ENCODE measurements around the gene CLEC18B.
A peak's percentile ranks its signal among the peaks of the same experiment; 100 is the strongest.
"Not testable (repeated sequence)": the region's sequence is repeated elsewhere in the genome, so short reads cannot be mapped to it uniquely, and the experiment has no call there.

The CLEC18B gene

GRCh38 chr16:74406600-74407361 lies 14.5 kb downstream of the CLEC18B start:
- not testable (repeated sequence) for DNase-seq (ENCODE audit: low spot score)

DNA sequence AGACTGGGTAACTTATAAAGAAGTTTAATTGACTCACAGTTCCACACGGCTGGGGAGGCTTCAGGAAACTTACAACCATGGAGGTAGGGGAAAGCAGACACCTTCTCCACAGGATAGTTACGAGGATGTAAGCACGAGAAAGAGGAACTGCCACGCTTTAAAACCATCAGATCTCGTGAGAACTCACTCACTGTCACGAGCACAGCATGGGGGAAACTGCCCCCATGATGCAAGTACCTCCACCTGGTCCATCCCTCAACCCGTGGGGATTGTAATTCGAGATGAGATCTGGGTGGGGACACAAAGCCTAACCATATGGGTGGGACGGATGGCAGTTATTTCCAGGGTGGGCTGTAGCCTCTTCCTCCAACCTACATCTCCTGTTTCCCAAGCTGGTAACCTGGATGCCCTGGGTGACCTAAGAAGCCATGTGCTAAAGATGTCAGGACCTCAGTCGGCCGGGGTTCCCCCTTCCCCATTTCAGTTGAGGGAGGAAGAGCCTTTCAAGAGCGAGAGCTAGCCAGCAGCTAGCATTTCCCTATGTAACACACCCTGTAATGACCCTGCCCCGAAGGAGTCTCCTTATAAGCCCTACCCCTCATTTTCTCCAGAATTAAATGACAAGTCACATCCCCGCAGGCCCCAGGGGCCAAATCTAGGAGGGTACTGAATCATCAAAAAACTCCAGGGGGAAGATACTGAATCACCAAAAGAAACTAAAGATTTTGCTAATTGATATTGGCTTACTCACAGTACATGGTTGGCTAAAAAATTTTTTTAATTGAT lies 16.9 kb downstream of the CLEC18B start:
- DNase-seq (ENCODE audit: low spot score) = not testable (repeated sequence)

- peak; percentile 37 for DNase-seq (ENCODE audit: low spot score)
Observed at GRCh38 chr16:74400238-74400637, 21.0 kb downstream of the CLEC18B start.

GRCh38 chr16:74398212-74398895 lies 22.9 kb downstream of the CLEC18B start:
- peak; percentile 68 for DNase-seq (ENCODE audit: low spot score)

GRCh38 chr16:74396521-74397017 lies 24.7 kb downstream of the CLEC18B start:
- peak; percentile 63 for DNase-seq (ENCODE audit: low spot score)

GRCh38 chr16:74394604-74395003 lies 26.7 kb downstream of the CLEC18B start:
- not testable (repeated sequence) for DNase-seq (ENCODE audit: low spot score)

DNA sequence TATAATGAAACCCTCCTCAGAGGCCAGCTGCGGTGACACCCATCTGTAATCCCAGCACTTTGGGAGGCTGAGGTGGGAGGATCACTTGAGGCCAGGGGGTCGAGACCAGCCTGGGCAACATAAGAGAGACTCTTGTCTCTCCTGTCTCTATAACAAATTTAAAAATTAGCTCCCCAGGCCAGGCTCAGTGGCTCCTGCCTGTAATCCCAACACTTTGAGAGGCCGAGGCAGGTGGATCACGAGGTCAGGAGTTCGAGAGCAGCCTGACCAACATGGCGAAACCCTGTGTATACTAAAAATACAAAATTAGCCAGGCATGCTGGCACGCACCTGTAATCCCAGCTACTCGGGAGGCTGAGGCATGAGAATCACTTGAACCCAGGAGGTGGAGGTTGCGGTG lies 27.1 kb downstream of the CLEC18B start:
- not testable (repeated sequence) for DNase-seq (ENCODE audit: low spot score)

DNA sequence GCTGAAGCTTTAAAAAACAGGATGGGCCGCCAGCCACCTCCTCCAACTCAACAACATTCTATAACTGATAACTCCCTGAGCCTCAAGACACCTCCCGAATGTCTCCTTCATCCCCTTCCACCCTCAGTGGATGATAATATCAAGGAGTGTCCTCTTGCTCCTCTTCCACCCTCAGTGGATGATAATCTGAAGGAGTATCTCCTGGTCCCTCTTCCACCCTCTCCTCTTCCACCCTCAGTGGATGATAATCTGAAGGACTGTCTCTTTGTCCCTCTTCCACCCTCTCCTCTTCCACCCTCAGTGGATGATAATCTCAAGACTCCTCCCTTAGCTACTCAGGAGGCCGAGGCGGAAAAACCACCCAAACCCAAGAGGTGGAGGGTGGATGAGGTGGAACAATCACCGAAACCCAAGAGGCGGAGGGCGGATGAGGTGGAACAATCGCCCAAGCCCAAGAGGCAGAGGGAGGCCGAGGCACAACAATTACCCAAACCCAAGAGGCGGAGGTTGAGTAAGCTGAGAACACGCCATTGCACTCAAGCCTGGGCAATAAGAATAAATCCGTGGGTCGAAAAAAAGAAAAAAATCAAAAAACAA lies 29.7 kb downstream of the CLEC18B start:
- DNase-seq (ENCODE audit: low spot score) = not testable (repeated sequence)

- DNase-seq (ENCODE audit: low spot score) = not testable (repeated sequence)
Observed at GRCh38 chr16:74382339-74383034, 38.8 kb downstream of the CLEC18B start.

DNA sequence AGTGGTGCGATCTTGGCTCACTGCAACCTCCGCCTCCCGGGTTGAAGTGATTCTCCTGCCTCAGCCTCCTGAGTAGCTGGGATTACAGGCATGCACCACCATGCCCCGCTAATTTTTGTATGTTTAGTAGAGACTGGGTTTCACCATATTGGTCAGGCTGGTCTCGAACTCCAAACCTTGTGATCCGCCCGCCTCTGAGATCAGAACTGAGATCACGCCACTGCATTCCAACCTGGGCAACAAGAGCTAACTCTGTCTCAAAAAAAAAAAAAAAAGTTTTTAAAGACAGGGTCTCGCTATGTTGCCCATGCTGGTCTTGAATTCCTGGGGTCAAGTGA lies 47.5 kb downstream of the CLEC18B start:
- DNase-seq (ENCODE audit: low spot score) = not testable (repeated sequence)

- no peak for DNase-seq (ENCODE audit: low spot score)
Observed at GRCh38 chr16:74372953-74373846, 48.1 kb downstream of the CLEC18B start.

DNA sequence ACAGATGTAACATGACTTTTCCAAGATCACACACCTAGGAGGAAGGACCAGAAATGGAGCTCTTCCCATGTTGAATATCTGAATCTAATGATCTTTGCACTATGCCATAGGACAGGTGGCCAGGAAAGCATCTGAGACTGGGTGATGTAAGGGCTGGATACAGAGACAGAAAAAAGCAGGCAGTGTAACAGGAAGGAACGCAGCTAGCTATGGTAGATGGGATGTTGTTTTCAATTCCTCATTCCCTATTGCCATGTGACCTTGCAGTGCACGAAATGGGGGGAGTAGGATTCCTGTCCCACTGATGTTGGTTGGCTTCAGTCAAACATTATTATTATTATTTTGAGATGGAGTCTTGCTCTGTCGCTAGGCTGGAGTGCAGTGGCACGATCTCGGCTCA lies 48.9 kb downstream of the CLEC18B start:
- DNase-seq (ENCODE audit: low spot score) = no peak

GRCh38 chr16:74370338-74371135 lies 50.7 kb downstream of the CLEC18B start:
- not testable (repeated sequence) for DNase-seq (ENCODE audit: low spot score)

- peak; percentile 98 for DNase-seq (ENCODE audit: low spot score)
Observed at GRCh38 chr16:74368002-74368911, 53.0 kb downstream of the CLEC18B start.

DNA sequence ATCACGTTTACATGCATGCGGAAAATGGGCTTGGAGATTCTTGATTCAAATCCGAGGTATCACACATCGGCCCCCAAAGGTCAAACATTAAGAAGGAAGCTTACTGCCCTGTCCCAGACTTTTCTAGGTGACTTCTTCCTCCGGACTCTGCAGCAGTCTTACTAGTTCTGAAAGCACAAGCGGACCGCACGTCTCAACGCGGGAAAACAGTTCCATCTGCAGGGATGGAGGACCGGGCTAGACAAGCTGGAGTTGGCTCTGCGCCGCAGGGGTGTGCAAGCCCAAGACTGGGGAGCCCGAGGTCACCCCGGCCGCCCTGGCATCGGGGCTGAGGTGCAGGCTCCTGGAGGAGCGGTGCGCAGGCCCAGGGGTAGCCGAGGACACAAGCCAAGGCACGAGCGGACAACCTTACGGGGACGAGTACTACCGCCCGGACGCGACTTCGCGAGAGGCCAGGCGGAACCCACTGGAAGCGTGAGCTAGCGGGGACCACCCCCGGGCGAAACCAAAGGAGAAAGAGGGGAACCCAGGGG lies 53.7 kb downstream of the CLEC18B start:
- peak; percentile 75 for DNase-seq (ENCODE audit: low spot score)

- not testable (repeated sequence) for DNase-seq (ENCODE audit: low spot score)
Observed at GRCh38 chr16:74361646-74362610, 59.4 kb downstream of the CLEC18B start.

Data from left forelimb (tissue), 1 donor.